Measurements from ENCODE around the gene MATN3.

DNA sequence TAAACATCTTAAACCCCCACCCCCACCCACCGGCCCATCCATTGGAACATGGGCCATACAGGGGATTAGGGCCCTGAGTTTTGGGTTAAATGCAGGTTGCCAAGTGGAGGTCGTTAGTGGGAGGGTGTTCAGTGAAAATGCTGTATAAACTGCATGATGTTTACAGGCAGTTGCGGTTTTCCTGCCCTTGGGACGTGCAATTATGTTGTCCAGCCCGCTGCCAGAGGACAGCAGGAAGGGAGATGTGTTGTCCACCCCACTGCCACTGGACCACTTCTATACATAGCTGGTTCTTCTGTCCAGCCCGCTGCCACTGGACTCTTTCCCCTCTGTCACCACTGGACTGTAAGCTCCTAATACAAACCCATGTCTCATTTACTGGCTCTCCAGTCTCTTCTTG, 41.7 kb upstream of the MATN3 start:
- TF ChIP-seq POLR2A (IDR thresholded peaks at IDR 0.05; ENCODE audit: low read depth, low read length) (no peak), EZH2 (IDR thresholded peaks at IDR 0.05; ENCODE audit: borderline replicate concordance, low read depth, low read length, severe bottlenecking) (no peak), POLR2AphosphoS5 (IDR thresholded peaks at IDR 0.05; ENCODE audit: insufficient read depth, low read depth, low read length) (no peak), FOS (IDR thresholded peaks at IDR 0.05; ENCODE audit: borderline replicate concordance, insufficient read depth, low read length) (no peak)
- TF ChIP-seq, protein P1, sequence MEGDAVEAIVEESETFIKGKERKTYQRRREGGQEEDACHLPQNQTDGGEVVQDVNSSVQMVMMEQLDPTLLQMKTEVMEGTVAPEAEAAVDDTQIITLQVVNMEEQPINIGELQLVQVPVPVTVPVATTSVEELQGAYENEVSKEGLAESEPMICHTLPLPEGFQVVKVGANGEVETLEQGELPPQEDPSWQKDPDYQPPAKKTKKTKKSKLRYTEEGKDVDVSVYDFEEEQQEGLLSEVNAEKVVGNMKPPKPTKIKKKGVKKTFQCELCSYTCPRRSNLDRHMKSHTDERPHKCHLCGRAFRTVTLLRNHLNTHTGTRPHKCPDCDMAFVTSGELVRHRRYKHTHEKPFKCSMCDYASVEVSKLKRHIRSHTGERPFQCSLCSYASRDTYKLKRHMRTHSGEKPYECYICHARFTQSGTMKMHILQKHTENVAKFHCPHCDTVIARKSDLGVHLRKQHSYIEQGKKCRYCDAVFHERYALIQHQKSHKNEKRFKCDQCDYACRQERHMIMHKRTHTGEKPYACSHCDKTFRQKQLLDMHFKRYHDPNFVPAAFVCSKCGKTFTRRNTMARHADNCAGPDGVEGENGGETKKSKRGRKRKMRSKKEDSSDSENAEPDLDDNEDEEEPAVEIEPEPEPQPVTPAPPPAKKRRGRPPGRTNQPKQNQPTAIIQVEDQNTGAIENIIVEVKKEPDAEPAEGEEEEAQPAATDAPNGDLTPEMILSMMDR (IDR thresholded peaks at IDR 0.05; ENCODE audit: extremely low read depth in 1 of 2, insufficient read depth in 1 of 2, low read depth in 1 of 2, low read length in 2 of 2): no peak
- TF ChIP-seq, protein P2, sequence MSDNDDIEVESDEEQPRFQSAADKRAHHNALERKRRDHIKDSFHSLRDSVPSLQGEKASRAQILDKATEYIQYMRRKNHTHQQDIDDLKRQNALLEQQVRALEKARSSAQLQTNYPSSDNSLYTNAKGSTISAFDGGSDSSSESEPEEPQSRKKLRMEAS (IDR thresholded peaks at IDR 0.05; ENCODE audit: insufficient read depth, insufficient read length): no peak

Measured in endothelial cell of umbilical vein (primary cell).